Effector memory CD4-positive, alpha-beta T cell (primary cell): ENCODE measurements around the gene KIAA1755.
"Not testable (repeated sequence)": the region's sequence is repeated elsewhere in the genome, so short reads cannot be mapped to it uniquely, and the experiment has no call there.

Source experiments
- DNase-seq, 3 donors: peaks; one replicate each; pipeline ENCODE4 v3.0.0-alpha.2; 2020
- H3K27ac ChIP-seq: 2 replicates; pipeline ENCODE4 v1.7.0; 2013; ENCODE audit warnings: mild to moderate bottlenecking, low read length, moderate library complexity; ENCODE audit not compliant: insufficient read depth, poor library complexity, severe bottlenecking
- H3K27me3 ChIP-seq: replicated peaks from 2 replicates; pipeline ENCODE4 v1.7.0; 2013; ENCODE audit warnings: mild to moderate bottlenecking, low read length; ENCODE audit not compliant: insufficient read depth, control insufficient read depth, poor library complexity, severe bottlenecking
- H3K36me3 ChIP-seq: 2 replicates; pipeline ENCODE4 v1.7.0; 2013; ENCODE audit warnings: mild to moderate bottlenecking, low read length, moderate library complexity; ENCODE audit not compliant: control insufficient read depth, insufficient read depth
- H3K4me1 ChIP-seq: 2 replicates; pipeline ENCODE4 v1.7.0; 2013; ENCODE audit warnings: low read length, mild to moderate bottlenecking; ENCODE audit not compliant: control insufficient read depth, insufficient read depth, poor library complexity, severe bottlenecking
- H3K4me3 ChIP-seq: 2 replicates; pipeline ENCODE4 v1.7.0; 2013; ENCODE audit warnings: low read length, low read depth, mild to moderate bottlenecking; ENCODE audit not compliant: insufficient read depth, poor library complexity, severe bottlenecking
- H3K9me3 ChIP-seq: 2 replicates; pipeline ENCODE4 v1.7.0; 2013; ENCODE audit warnings: mild to moderate bottlenecking, low read length, moderate library complexity; ENCODE audit not compliant: control insufficient read depth

Gene KIAA1755

GRCh38 chr20:38266426-38266825 is 5.9 kb upstream of the KIAA1755 start:
- DNase-seq: no peak
- H3K4me1 ChIP-seq: no peaks in the 10 kb centered on the region

DNA sequence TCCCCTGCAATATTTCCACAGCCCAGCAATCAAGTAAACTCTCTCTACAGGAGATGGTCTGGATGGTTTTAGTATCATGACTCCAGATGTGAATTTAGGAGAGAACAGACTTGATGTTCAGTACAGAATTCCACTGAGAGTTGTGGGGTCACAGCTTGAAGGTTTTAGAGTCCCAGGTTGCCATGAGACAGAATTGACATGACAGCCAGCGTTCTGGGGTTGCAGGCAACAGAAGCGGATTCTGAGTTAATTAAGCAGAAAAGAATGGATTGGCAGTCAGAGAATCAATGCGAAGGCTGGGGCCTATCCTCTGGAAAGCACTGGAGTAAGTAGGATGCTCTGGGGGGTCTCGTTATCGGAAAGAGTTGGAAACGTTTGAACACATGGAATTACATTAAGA is 2.4 kb upstream of the KIAA1755 start:
- Histone ChIP-seq H3K36me3 (no peaks in the 10 kb centered on the region), H3K4me3 (no peak overlapping the region), H3K4me1 (no peaks in the 10 kb centered on the region), H3K27me3 (peaks cover 15% of the 10 kb centered on the region), H3K9me3 (no peaks in the 10 kb centered on the region), H3K27ac (no peak overlapping the region)
- DNase-seq: no peak

More at GRCh38 chr20:38266426-38266825, 5.9 kb upstream of the KIAA1755 start:
- Histone ChIP-seq H3K36me3 (no peaks in the 10 kb centered on the region), H3K27ac (no peak overlapping the region), H3K9me3 (no peaks in the 10 kb centered on the region), H3K4me3 (no peak overlapping the region), H3K27me3 (peaks cover 3% of the 10 kb centered on the region)

GRCh38 chr20:38261054-38261390 is 487 bp upstream of the KIAA1755 start:
- DNase-seq: no peak
- Histone ChIP-seq H3K4me1 (no peaks in the 10 kb centered on the region), H3K27ac (no peak overlapping the region), H3K27me3 (peaks cover 15% of the 10 kb centered on the region), H3K36me3 (no peaks in the 10 kb centered on the region), H3K4me3 (no peak overlapping the region), H3K9me3 (no peaks in the 10 kb centered on the region)

DNA sequence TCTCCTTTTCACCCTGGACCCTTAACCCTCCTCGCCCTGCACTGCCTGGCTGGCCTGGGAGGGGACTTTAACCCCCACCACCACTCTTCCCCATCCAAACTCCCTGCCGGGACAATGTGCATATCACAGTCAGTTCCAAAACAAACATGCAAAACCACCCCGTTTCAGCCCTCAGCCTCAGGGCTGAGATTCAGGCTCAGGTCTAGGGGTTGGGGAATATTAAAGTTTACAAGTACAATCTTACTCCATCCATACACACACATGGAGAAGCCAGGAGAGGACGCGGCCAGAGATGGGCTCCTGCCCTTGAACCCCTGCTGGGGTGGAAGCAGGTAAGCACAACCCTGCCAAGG is 534 bp downstream of the KIAA1755 start:
- no peaks in the 10 kb centered on the region for H3K4me1 ChIP-seq
- no peak overlapping the region for H3K4me3 ChIP-seq
- H3K27ac ChIP-seq: no peak overlapping the region
- H3K27me3 ChIP-seq: peaks cover 15% of the 10 kb centered on the region
- no peaks in the 10 kb centered on the region for H3K9me3 ChIP-seq
- no peak for DNase-seq
- no peaks in the 10 kb centered on the region for H3K36me3 ChIP-seq

DNA sequence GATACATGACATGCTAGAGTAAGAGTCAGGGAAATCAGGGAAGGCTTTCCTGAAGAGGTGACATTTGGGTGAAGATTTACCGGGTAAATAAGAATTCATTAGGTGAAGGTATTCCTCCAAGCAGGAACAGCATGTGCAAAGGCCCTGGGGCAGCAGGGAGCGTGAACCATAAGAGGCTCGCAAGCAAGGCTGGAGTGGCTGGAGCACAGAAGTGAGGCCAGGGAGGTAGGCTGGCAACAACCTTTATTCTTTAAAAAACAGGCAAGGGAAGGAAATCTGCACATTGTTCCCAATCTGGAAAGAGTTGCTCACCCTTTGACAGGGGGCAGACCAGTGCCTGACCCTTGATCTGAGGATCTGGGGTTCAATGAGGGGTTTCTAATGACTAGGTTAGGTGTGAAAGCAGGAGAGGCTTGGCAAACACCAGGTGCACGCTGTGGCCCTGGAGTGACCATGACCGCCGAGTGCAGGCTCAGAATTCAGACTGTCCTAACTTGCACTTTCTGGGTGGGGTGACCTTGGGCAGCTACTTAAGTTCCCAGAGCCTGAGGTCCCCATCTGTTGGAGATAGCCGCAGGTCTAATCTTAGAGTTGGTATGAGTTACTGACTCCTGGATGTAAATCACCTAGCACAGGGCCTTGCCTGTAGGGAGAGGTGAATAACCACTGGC is 1.9 kb downstream of the KIAA1755 start:
- H3K4me3 ChIP-seq: no peak overlapping the region
- peaks cover 15% of the 10 kb centered on the region for H3K27me3 ChIP-seq
- no peaks in the 10 kb centered on the region for H3K4me1 ChIP-seq
- H3K36me3 ChIP-seq: no peaks in the 10 kb centered on the region
- H3K9me3 ChIP-seq: no peaks in the 10 kb centered on the region
- H3K27ac ChIP-seq: no peak overlapping the region
- no peak for DNase-seq

DNA sequence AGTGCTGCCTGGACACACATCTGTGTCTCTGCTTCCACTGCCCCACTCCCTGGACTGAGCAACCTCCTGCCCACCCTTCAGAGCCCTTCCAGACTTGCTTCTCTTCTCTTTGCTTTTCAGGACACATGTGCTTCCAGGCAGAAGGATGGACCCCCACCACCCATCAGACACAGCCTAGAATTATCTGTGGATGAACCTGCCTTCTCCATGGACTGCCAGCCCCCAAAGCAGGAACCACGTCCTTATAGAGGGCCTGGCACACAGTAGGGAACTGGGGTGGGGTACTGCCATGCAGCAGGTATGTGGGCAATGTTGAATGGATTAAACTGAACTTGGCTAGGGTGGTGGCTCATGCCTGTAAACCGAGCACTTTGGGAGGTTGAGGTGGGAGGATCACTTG is 3.6 kb downstream of the KIAA1755 start:
- Histone ChIP-seq H3K27me3 (peaks cover 15% of the 10 kb centered on the region), H3K9me3 (no peaks in the 10 kb centered on the region), H3K4me3 (no peak overlapping the region), H3K27ac (no peak overlapping the region), H3K36me3 (no peaks in the 10 kb centered on the region), H3K4me1 (no peaks in the 10 kb centered on the region)
- no peak for DNase-seq

DNA sequence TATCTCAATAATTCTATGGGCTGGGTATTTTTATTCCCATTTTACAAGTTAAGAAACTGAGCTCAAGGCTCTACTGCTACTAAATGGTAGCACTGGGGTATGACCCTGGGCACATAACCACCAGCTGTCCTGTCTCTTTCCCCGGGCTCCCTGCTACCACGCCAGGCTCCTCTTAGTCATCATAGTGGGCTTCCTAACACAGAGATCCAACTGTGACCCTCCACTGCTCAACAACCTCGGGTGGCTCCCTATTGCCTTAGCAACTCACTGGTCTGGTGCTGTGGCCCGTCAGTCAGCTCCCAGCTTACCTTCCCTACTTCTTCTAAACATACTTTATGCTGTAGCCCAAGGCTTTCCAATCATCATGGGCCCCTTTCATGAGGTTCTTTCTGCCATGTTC is 4.5 kb downstream of the KIAA1755 start:
- H3K27me3 ChIP-seq: peaks cover 15% of the 10 kb centered on the region
- no peak for DNase-seq
- no peaks in the 10 kb centered on the region for H3K36me3 ChIP-seq
- H3K27ac ChIP-seq: no peak overlapping the region
- no peaks in the 10 kb centered on the region for H3K4me1 ChIP-seq
- no peak overlapping the region for H3K4me3 ChIP-seq
- H3K9me3 ChIP-seq: no peaks in the 10 kb centered on the region

- no peak for DNase-seq
- Histone ChIP-seq H3K36me3 (no peaks in the 10 kb centered on the region), H3K27ac (no peak overlapping the region), H3K4me3 (no peak overlapping the region), H3K9me3 (no peaks in the 10 kb centered on the region), H3K27me3 (peaks cover 14% of the 10 kb centered on the region), H3K4me1 (no peaks in the 10 kb centered on the region)
Observed at GRCh38 chr20:38255393-38255792, 5.1 kb downstream of the KIAA1755 start.

- not testable (repeated sequence) for DNase-seq, H3K9me3 ChIP-seq, H3K27ac ChIP-seq
Observed at GRCh38 chr20:38254621-38255020, 5.9 kb downstream of the KIAA1755 start.

GRCh38 chr20:38253571-38253970 is 7.0 kb downstream of the KIAA1755 start:
- Histone ChIP-seq H3K9me3 (no peaks in the 10 kb centered on the region), H3K27ac (no peak overlapping the region), H3K4me1 (no peaks in the 10 kb centered on the region), H3K36me3 (no peaks in the 10 kb centered on the region), H3K27me3 (peaks cover 4% of the 10 kb centered on the region), H3K4me3 (no peak overlapping the region)
- no peak for DNase-seq

More at GRCh38 chr20:38254621-38255020, 5.9 kb downstream of the KIAA1755 start:
- not testable (repeated sequence) for H3K27me3 ChIP-seq, H3K4me1 ChIP-seq, H3K36me3 ChIP-seq, H3K4me3 ChIP-seq
